Measurements from ENCODE around the gene PRSS48. TPM values are rescaled to one million over a fixed set of nuclear protein-coding genes. Genes with fewer than 3 reads are reported as not detected.
A peak's percentile ranks its signal among the peaks of the same experiment; 100 is the strongest.
"Not testable (repeated sequence)": the region's sequence is repeated elsewhere in the genome, so short reads cannot be mapped to it uniquely, and the experiment has no call there.

Gene PRSS48, protein sequence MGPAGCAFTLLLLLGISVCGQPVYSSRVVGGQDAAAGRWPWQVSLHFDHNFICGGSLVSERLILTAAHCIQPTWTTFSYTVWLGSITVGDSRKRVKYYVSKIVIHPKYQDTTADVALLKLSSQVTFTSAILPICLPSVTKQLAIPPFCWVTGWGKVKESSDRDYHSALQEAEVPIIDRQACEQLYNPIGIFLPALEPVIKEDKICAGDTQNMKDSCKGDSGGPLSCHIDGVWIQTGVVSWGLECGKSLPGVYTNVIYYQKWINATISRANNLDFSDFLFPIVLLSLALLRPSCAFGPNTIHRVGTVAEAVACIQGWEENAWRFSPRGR
- total RNA-seq: not detected in 2 replicates

GRCh38 chr4:151276787-151277562 lies at the start of gene PRSS48:
TSS of gene PRSS48 (plus strand) at chr4:151277161. CDS start at chr4:151277173, 12 bp downstream.
- DNase-seq (ENCODE audit: low read depth in 2 of 2): peak; percentile 72 to 80

- no peak for DNase-seq (ENCODE audit: low read depth in 2 of 2)
Observed at GRCh38 chr4:151227172-151227571, 49.8 kb upstream of the PRSS48 start.

GRCh38 chr4:151227731-151228130 lies 49.2 kb upstream of the PRSS48 start:
- DNase-seq (ENCODE audit: low read depth in 2 of 2): peak; percentile 98 to 99

- DNase-seq (ENCODE audit: low read depth in 2 of 2): peak; percentile 59 to 74
Observed at GRCh38 chr4:151228189-151229119, 48.5 kb upstream of the PRSS48 start.

GRCh38 chr4:151231915-151232595 lies 44.9 kb upstream of the PRSS48 start:
- no peak for DNase-seq (ENCODE audit: low read depth in 2 of 2)

DNA sequence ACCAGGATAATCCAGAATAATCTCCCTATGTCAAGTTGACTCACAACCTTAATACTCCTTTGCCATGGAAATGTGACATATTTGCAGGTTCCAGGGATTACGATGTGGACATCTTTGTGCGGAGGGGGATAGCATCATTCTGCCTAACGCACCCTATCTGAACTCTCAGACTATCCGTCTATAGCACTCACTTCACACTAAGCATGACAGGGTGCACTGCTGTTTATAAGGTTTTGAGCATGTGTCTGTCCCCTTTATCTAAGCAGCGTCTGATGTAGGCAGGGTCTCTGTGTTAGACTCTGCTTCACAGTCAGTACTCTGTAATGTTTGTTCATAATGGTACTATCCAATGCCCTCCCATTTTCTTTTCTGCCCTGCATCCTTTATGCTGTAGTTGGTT lies 43.4 kb upstream of the PRSS48 start:
- DNase-seq (ENCODE audit: low read depth in 2 of 2): no peak

DNA sequence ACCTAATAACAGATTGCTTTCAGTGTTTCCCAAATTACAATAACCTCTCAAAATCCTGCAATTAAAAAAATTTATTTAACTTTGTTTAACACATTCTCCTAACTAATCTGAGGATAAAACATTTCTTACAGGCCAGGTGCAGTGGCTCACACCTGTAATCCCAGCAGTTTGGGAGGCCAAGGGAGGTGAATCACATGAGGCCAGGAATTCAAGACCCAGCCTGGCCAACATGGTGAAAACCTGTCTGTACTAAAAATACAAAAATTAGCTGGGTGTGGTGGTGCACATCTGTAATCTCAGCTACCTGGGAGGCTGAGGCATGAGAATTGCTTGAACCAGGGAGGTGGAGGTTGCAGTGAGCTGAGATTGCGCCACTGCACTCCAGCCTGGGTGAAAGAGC lies 41.6 kb upstream of the PRSS48 start:
- not testable (repeated sequence) for DNase-seq (ENCODE audit: low read depth in 2 of 2)

DNA sequence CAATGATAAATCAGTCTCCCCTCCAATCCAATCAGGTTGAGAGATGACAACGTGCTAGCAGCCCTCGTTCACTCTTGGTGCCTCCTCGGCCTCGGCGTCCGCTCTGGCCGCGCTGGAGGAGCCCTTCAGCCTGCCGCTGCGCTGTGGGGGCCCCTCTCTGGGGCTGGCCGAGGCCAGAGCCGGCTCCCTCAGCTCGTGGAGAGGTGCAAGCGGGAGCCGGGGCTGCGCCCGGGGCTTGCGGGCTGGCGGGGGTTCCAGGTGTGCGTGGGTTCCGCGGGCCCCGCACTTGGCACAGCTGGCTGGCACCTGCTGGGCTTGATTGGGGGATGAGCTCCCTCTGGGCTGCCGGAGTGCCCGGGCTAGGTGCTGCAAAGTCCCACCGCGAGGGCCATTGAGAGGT lies 40.9 kb upstream of the PRSS48 start:
- DNase-seq (ENCODE audit: low read depth in 2 of 2): no peak

DNA sequence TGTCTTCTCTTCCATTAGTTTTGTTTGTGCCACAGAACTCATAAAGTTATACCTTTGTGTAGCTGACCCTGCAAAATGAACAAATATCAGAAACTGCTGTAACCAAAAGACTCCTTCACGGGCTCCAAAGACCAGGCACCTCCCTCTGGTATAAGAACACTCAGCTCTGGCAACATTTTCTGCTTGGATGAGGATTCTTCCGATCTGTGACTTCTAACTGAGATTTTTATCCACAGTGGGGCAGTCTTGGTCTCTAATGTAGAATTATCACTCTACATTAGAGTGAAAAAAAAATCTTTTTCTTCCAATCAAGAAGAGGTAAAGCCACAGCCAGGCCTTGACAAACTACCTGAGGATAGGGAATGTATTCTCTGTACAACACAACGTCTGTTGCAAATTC lies 38.5 kb upstream of the PRSS48 start:
- peak; percentile 37 to 44 for DNase-seq (ENCODE audit: low read depth in 2 of 2)

GRCh38 chr4:151239608-151240007 lies 37.4 kb upstream of the PRSS48 start:
- no peak for DNase-seq (ENCODE audit: low read depth in 2 of 2)

GRCh38 chr4:151242305-151242704 lies 34.7 kb upstream of the PRSS48 start:
- no peak for DNase-seq (ENCODE audit: low read depth in 2 of 2)

- no peak for DNase-seq (ENCODE audit: low read depth in 2 of 2)
Observed at GRCh38 chr4:151246742-151247141, 30.2 kb upstream of the PRSS48 start.

GRCh38 chr4:151247395-151247794 lies 29.6 kb upstream of the PRSS48 start:
- DNase-seq (ENCODE audit: low read depth in 2 of 2): no peak

DNA sequence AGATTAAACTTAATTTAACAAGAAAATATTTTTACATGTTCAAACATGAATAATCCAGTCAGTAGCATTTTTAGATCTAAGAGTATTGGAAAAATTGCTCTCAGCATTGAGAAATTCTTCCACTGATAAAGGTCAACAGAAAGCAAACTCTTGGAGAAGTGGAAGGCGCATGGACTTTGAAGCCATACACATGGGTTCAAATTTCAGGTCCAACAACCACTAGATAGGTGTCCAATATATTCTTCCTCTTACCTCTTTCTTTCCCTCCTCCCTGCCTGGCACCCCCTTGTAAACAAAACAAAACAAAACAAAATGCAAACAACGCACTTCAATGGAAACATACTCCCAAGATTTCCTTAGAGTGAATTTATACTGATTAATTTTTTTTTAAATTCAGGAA lies 28.4 kb upstream of the PRSS48 start:
- no peak for DNase-seq (ENCODE audit: low read depth in 2 of 2)

DNA sequence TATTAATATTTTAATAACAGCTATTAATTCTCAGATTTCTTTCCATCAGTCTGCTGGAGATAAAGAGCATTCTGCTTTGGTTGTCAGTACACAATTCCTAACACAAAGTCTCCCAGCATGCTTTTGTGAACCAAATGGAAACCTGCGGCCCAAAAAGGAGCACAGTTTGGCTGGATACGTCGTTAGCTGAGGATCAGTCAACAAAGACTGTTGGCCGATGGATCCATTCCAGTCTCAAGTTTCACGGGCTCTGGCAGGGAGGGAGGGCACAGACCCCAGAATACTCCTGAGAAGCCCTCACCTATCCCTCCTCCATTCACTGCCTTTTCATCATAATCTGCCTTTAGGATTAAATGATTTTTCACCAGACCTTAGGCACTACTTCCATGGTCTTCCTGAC lies 26.3 kb upstream of the PRSS48 start:
- DNase-seq (ENCODE audit: low read depth in 2 of 2): no peak

GRCh38 chr4:151251603-151252304 lies 25.2 kb upstream of the PRSS48 start:
- peak; percentile 49 to 80 for DNase-seq (ENCODE audit: low read depth in 2 of 2)

- not testable (repeated sequence) for DNase-seq (ENCODE audit: low read depth in 2 of 2)
Observed at GRCh38 chr4:151255226-151255625, 21.7 kb upstream of the PRSS48 start.

DNA sequence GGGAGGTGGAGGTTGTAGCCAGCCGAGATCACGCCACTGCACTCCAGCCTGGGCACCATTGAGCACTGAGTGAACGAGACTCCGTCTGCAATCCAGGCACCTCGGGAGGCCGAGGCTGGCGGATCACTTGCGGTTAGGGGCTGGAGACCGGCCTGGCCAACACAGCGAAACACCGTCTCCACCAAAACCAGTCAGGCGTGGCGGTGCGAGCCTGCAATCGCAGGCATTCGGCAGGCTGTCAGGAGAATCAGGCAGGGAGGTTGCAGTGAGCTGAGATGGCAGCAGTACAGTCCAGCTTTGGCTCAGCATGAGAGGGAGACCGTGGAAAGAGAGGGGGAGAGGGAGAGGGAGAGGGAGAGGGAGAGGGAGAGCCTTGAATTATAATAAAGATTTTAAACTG lies 21.3 kb upstream of the PRSS48 start:
- not testable (repeated sequence) for DNase-seq (ENCODE audit: low read depth in 2 of 2)

- peak in 1 of 2 donors; percentile 58 for DNase-seq (ENCODE audit: low read depth in 2 of 2)
Observed at GRCh38 chr4:151256134-151256533, 20.8 kb upstream of the PRSS48 start.

GRCh38 chr4:151257704-151258103 lies 19.3 kb upstream of the PRSS48 start:
- DNase-seq (ENCODE audit: low read depth in 2 of 2): no peak

DNA sequence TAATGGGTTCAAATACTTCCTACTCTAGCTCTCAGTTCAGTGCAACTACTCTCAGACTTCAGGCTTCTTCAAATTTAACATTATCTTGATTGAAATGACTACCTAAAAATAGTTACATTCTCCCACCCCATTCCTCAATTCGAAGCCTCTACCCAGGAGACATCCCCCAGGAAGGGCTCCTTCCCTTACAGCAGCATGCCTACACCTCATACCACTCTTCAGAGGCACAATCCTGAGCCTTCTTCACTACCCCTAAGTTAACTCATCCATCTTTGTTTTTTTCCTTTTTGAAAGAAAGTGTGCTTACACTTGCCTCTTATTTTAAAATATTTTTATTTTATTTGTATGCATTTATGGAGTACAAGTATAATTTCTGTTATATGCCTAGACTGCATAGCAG lies 17.2 kb upstream of the PRSS48 start:
- no peak for DNase-seq (ENCODE audit: low read depth in 2 of 2)

Measured in lung microvascular endothelial cell (primary cell).